K562 (cell line): ENCODE results near the gene HNRNPH1. TPM values are rescaled to one million over a fixed set of nuclear protein-coding genes. Genes with fewer than 3 reads are reported as not detected.

Source experiments
- BACH1 ChIP-seq: fragments of 200-800 bp; sonication (Bioruptor generic); IDR thresholded peaks from 2 replicates; pipeline ENCODE4 v1.6.1; 2016; ENCODE audit warnings: missing genetic modification characterization, missing compliant biosample characterization
- BRD4 ChIP-seq: fragments of 200-600 bp; sonication (generic); IDR thresholded peaks from 2 replicates; pipeline ENCODE4 v1.6.1; 2017; ENCODE audit warnings: inconsistent platforms
- CUX1 ChIP-seq: fragments of 200-800 bp; sonication (Bioruptor generic); IDR thresholded peaks from 2 replicates; pipeline ENCODE4 v1.6.1; 2016; ENCODE audit warnings: missing genetic modification characterization, missing compliant biosample characterization
- JUND ChIP-seq, 2 experiments: IDR thresholded peaks; 2 replicates in 1 of 2; 3 replicates in 1 of 2; pipeline ENCODE4 v1.6.1; 2011; ENCODE audit warnings: borderline replicate concordance in 2 of 2, low read depth in 2 of 2, low read length in 2 of 2, improper control_type of control experiment in 1 of 2, missing biosample characterization in 1 of 2, missing genetic modification characterization in 1 of 2, missing genetic modification reagents in 1 of 2
- L3MBTL2 ChIP-seq: fragments of 450-650 bp; IDR thresholded peaks from 2 replicates; pipeline ENCODE4 v1.6.1; 2016; ENCODE audit warnings: mild to moderate bottlenecking, moderate library complexity
- MXI1 ChIP-seq: IDR thresholded peaks from 2 replicates; pipeline ENCODE4 v1.6.1; 2011; ENCODE audit warnings: low read depth, mild to moderate bottlenecking, improper control_type of control experiment, low read length
- MYNN ChIP-seq, 2 experiments: sonication (generic); formaldehyde crosslinking in 1 of 2; IDR thresholded peaks; 2 replicates each; pipeline versions ENCODE4 v1.5.0 to v1.6.1; 2016 to 2020; ENCODE audit warnings: antibody characterized with exemption in 1 of 2, missing genetic modification reagents in 1 of 2
- RBM25 ChIP-seq: fragments of 200-400 bp; formaldehyde crosslinking; IDR thresholded peaks from 2 replicates; pipeline ENCODE4 v1.6.1; 2018; ENCODE audit warnings: low read length, low read depth, moderate library complexity; ENCODE audit not compliant: severe bottlenecking
- SREBF1 ChIP-seq: fragments of 150-350 bp; IDR thresholded peaks from 2 replicates; pipeline ENCODE4 v1.6.1; 2014; ENCODE audit warnings: antibody characterized with exemption, low read depth, low read length, borderline replicate concordance
- TAF7 ChIP-seq: fragments of 450-650 bp; IDR thresholded peaks from 2 replicates; pipeline ENCODE4 v1.6.1; 2016; ENCODE audit warnings: missing genetic modification characterization, missing compliant biosample characterization
- polyA plus RNA-seq, 8 experiments: library from polyadenylated mRNA; depleted of rRNA in 4 of 8; stranded (reverse) in 5 of 8; unstranded in 3 of 8; fragments of >200 nt; fragmentation: Nextera tagmentation in 2 of 8; fragmentation: Illumina TruSeq in 1 of 8; extraction: Ambion mirVana in 2 of 8; extraction: Trizol in 1 of 8; gene quantifications; 2 replicates each; pipeline versions ENCODE4 v1.2.1 to v1.2.3, GENCODE V29; 2011 to 2014; ENCODE audit warnings: inconsistent platforms in 1 of 8, missing spikeins in 1 of 8
- total RNA-seq, 7 experiments: library from RNA; depleted of rRNA in 6 of 7; stranded (reverse); fragments of >200 nt in 6 of 7; fragmentation: Illumina TruSeq in 2 of 7; extraction: Trizol in 2 of 7; gene quantifications; 2 replicates each; pipeline versions ENCODE4 v1.2.1 to v1.2.3, GENCODE V29; 2011 to 2021; ENCODE audit warnings: low replicate concordance in 1 of 7
- TF ChIP-seq, protein P1 (sequence below): fragments of 450-650 bp; conservative IDR thresholded peaks from 2 replicates; pipeline ENCODE4 v1.6.1; 2016; ENCODE audit warnings: missing genetic modification characterization, low read depth, mild to moderate bottlenecking, missing compliant biosample characterization, moderate library complexity
- TF ChIP-seq, protein P2 (sequence below): fragments of 250-450 bp; sonication (Bioruptor Pico); IDR thresholded peaks from 2 replicates; pipeline ENCODE4 v1.8.0; 2021; ENCODE audit warnings: moderate library complexity, mild to moderate bottlenecking, inconsistent platforms
- TF ChIP-seq, protein P3 (sequence below), 2 experiments: fragments of 150-350 bp in 1 of 2; IDR thresholded peaks; 2 replicates each; pipeline ENCODE4 v1.6.1; 2012 to 2016; ENCODE audit warnings: low read depth in 2 of 2, low read length in 2 of 2, mild to moderate bottlenecking in 1 of 2, moderate library complexity in 1 of 2

Gene HNRNPH1
- total and polyA plus RNA-seq, 9 of the 15 experiments (the other 6 are each of a cell fraction or from before 2014, with no cell fraction given) = 103 to 656 (median 561) TPM

DNA sequence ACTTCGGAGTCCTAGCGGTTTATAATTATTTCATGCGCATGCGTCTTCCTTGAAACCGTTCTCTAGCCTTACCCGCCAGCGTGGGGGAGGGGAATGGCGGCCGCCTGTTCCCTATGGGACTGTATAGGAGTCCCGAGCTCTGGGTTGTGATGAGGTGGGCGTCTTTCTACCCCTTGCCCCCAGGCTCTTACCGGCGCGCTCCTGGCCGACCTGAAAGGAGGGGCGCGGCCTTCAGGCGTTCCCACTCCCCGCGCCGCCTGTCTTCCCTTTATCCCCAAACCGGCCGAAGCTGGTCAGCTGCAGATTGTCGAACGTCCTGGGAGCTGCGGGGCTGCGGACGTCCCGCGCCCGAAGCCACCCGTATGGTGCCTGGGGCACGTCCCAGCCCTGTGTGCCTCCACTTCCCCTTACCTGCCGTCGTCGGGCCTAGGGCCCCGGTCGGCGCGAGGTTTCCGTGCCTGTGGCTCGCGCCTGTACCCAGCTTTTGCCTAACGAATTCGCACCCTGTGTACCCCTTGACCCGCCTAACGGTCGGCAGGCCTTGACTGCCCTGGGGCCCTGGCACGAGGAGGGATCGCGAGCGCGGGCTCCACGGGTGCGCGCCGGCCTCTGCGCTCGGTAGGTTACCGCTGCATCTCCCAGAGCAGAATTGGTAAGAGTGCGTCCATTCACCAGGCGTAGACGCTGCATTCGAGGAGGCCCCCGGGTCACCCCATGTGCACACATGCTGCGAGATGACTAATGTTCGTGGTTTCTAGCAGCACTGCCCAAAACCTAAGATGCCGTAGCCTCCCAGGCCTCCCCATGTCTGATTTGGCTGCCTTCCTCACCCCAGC is 653 bp upstream of the HNRNPH1 start (continued):
- TF ChIP-seq, protein P1, sequence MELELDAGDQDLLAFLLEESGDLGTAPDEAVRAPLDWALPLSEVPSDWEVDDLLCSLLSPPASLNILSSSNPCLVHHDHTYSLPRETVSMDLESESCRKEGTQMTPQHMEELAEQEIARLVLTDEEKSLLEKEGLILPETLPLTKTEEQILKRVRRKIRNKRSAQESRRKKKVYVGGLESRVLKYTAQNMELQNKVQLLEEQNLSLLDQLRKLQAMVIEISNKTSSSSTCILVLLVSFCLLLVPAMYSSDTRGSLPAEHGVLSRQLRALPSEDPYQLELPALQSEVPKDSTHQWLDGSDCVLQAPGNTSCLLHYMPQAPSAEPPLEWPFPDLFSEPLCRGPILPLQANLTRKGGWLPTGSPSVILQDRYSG = peak; percentile 68; the same call in 1 of the 2 replicates
- TF ChIP-seq TAF7 (tag) = peak; percentile 51
- TF ChIP-seq, protein P2, sequence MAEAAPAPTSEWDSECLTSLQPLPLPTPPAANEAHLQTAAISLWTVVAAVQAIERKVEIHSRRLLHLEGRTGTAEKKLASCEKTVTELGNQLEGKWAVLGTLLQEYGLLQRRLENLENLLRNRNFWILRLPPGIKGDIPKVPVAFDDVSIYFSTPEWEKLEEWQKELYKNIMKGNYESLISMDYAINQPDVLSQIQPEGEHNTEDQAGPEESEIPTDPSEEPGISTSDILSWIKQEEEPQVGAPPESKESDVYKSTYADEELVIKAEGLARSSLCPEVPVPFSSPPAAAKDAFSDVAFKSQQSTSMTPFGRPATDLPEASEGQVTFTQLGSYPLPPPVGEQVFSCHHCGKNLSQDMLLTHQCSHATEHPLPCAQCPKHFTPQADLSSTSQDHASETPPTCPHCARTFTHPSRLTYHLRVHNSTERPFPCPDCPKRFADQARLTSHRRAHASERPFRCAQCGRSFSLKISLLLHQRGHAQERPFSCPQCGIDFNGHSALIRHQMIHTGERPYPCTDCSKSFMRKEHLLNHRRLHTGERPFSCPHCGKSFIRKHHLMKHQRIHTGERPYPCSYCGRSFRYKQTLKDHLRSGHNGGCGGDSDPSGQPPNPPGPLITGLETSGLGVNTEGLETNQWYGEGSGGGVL (CRISPR knock-in tag) = no peak
- TF ChIP-seq JUND (IDR thresholded peaks at IDR 0.05; ENCODE audit: borderline replicate concordance, low read depth, low read length) = peak; percentile 79
- TF ChIP-seq JUND (tag; IDR thresholded peaks at IDR 0.05; ENCODE audit: borderline replicate concordance, low read depth, low read length) = no peak; the same call in 2 of the 3 replicates
- no peak for TF ChIP-seq RBM25
- TF ChIP-seq L3MBTL2 = peak; percentile 92
- TF ChIP-seq, protein P3, sequence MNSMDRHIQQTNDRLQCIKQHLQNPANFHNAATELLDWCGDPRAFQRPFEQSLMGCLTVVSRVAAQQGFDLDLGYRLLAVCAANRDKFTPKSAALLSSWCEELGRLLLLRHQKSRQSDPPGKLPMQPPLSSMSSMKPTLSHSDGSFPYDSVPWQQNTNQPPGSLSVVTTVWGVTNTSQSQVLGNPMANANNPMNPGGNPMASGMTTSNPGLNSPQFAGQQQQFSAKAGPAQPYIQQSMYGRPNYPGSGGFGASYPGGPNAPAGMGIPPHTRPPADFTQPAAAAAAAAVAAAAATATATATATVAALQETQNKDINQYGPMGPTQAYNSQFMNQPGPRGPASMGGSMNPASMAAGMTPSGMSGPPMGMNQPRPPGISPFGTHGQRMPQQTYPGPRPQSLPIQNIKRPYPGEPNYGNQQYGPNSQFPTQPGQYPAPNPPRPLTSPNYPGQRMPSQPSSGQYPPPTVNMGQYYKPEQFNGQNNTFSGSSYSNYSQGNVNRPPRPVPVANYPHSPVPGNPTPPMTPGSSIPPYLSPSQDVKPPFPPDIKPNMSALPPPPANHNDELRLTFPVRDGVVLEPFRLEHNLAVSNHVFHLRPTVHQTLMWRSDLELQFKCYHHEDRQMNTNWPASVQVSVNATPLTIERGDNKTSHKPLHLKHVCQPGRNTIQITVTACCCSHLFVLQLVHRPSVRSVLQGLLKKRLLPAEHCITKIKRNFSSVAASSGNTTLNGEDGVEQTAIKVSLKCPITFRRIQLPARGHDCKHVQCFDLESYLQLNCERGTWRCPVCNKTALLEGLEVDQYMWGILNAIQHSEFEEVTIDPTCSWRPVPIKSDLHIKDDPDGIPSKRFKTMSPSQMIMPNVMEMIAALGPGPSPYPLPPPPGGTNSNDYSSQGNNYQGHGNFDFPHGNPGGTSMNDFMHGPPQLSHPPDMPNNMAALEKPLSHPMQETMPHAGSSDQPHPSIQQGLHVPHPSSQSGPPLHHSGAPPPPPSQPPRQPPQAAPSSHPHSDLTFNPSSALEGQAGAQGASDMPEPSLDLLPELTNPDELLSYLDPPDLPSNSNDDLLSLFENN (IDR thresholded peaks at IDR 0.05; ENCODE audit: low read depth in 2 of 2, low read length in 2 of 2) = no peak
- TF ChIP-seq BACH1 (tag) = 0 out of 2 replicates have a peak, but pooled peaks have one; percentile 35
- TF ChIP-seq BRD4 = peak; percentile 97
- peak; percentile 32 for TF ChIP-seq MYNN (IDR thresholded peaks at IDR 0.05)
- TF ChIP-seq MYNN (CRISPR knock-in tag; IDR thresholded peaks at IDR 0.05) = no peak
- TF ChIP-seq SREBF1 = no peak
- no peak for TF ChIP-seq MXI1
- TF ChIP-seq CUX1 = peak; percentile 70; the same call in 1 of the 2 replicates
